NCI-H1092 treated with DMSO at 0.1 percent for 48 hours (cell line): ENCODE results near the gene PAN3.

Source experiments
- DNase-seq: peaks from one replicate; lab custom pipeline; 2025; lab: John Stamatoyannopoulos, UW

Gene PAN3

DNA sequence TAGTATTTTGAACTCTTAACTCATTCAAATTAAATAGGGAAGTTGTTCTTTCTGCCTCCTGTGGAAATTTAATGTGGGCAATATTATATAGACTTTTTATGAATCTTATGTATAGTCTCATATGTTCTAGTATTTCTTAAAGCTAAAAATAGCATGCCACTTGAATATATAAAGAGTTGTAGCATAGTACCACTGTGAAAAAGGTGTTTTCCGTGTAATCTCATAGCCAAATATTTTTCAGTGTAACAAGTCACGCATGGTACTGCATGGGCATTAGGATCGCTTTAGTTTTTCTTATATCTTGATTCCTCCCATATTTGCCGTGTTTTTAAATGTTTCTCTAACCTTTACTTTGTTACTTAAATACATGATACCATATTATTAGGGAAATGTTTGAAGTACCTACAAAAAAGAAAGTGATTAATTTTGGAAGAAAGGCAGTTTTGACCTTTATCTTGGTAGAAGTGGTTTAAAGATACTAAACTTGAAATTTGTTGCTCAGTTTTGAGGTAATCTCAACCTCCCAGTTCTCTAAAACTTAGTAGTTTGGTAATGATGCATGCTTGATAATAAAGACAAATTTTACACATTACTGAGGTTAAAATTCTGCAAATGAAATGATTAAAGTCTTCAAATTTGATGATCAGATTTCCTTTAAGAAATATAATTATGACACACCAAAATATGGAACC, 81.2 kb downstream of the PAN3 start:
- DNase-seq: no peak

- DNase-seq: no peak
These were observed 81.8 kb downstream of the PAN3 start for GRCh38 chr13:28220166-28220565.

GRCh38 chr13:28229522-28230411, 91.4 kb downstream of the PAN3 start:
- no peak for DNase-seq

GRCh38 chr13:28231642-28232041, 93.3 kb downstream of the PAN3 start:
- DNase-seq: no peak

DNA sequence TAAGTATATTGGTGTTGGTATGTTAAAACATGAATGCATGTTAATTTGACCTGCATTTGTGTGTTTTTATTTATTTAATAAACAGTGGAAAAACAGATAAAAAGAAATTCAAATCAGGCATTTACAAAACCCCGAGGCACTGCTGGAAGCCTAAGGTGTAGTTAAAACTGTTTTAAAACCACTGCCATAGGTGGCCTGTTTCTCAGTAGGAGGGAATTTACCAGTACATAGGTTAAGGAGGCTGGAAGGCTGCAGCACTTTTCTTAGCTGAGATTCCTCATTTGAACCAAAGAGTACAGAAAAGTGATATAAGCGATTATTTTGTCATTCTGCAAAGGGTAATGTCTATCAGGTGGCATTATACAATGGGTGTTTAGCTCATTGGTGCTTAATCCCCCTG, 99.6 kb downstream of the PAN3 start:
- no peak for DNase-seq

GRCh38 chr13:28239374-28239773, 101.0 kb downstream of the PAN3 start:
- no peak for DNase-seq

- DNase-seq: no peak
These were observed 107.1 kb downstream of the PAN3 start for GRCh38 chr13:28245465-28245864.

- DNase-seq: no peak
These were observed 108.5 kb downstream of the PAN3 start for GRCh38 chr13:28246891-28247290.

DNA sequence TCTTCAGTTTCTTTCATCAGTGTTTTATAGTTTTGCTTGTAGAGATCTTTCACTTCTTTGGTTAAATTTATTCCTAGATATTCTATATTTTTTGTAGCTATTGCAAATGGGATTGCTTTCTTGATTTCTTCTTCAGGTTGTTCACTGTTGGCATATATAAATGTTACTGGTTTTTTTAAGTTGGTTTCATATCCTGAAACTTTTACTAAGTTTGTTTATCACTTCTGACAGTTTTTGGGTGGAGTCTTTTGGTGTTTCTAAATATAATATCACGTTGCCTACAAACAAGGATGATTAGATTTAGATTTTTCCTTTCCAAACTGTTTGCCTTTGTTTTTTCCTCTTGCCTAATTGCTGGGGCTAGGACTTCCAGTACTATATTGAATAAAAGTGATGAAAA, 109.7 kb downstream of the PAN3 start:
- no peak for DNase-seq

GRCh38 chr13:28250542-28250941, 112.2 kb downstream of the PAN3 start:
- DNase-seq: no peak

DNA sequence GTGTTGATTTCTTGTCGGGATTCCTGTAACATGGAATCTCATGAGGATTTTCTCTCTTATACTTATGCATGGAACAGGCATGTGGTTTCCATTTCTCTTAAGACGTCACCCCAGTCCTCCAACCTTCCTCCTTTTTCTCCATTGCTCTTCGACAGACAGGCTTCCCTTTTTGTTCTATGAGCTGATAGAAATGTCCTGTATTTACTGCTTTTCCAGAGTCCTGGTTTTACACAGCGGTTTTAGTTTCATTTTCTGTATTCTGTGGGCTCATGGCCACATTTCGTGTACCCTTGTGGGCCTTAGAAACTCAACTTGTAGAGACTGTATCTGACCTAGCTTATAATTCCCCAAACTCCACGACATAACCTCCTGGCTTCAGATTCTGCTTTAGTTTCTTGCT, 113.1 kb downstream of the PAN3 start:
- no peak for DNase-seq

- DNase-seq: no peak
These were observed 114.2 kb downstream of the PAN3 start for GRCh38 chr13:28252547-28252946.

DNA sequence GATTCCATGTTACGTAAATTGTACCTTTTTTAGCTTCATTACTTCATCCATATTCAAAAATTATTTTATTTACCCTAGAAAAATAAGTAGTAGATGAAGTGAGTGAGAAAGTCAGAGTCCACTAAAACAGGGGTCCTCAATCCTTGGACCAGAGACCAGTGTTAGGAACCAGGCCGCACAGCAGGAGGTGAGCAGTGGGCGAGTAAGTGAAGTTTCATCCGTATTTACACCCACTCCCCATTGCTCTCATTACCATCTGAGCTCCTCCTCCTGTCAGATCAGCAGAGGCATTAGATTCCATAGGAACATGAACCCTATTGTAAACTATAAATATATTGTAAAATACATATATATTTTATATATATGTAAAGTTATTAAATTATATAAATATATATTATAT, 119.0 kb downstream of the PAN3 start:
- DNase-seq: no peak

- no peak for DNase-seq
These were observed 120.1 kb downstream of the PAN3 start for GRCh38 chr13:28258417-28258816.

- no peak for DNase-seq
These were observed 129.2 kb downstream of the PAN3 start for GRCh38 chr13:28267497-28267896.

- DNase-seq: no peak
These were observed 130.5 kb downstream of the PAN3 start for GRCh38 chr13:28268800-28269223.

DNA sequence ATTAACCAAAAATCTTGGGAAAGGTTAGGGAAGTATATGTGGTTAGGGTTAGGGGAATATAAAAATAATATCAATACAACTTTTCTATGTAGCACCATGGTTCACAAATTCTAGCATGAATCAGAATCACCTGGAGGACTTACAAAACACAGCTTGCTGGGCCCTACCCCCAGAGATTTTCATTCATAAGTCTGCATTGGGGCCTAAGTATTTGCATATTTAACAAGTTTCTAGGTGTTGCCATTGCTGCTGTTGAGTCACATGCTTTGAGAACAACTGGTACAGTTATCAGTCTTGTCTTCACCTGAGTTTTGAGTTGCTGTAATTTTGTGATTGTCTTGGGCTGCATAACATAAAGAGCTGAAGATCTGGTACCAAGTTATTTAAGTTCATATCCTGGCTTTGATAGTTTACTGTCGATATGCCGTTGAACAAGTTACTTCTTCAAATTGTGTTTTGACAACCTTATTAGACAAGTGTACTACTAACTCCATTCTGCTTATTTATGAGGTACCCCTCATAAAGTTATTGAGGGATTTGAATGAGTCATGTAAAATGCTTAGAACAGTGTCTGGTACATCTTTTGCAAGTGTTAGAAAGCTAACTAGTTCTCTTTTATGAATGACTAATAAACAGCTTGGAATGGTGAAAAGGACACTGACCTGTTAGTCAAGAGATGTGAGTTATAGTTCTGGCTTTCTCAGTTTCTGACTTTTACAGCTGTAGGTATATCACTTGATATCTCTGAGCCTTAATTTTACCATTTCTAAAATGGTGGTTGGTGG, 132.9 kb downstream of the PAN3 start:
- no peak for DNase-seq

DNA sequence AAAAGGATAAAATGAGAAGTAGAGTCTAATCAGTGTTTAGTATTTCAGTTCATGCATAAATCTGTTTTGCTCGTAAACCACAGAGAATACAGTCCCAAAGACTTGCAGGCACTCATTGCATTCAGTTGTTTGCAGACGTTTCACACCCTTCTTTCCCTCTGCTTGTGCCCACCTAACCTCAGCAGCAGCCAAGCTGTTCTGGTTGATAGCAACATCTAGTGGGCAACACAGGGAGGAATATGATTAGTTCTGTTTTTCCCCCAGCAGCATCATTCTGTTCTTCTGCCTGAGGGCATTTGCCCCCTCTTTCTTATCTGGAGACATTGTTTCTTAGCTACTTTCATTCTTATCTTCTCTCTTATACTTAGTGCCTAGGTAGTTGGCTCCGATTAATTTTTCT, 135.6 kb downstream of the PAN3 start:
- peak; percentile 3 for DNase-seq

- no peak for DNase-seq
These were observed 144.1 kb downstream of the PAN3 start for GRCh38 chr13:28282451-28282850.

DNA sequence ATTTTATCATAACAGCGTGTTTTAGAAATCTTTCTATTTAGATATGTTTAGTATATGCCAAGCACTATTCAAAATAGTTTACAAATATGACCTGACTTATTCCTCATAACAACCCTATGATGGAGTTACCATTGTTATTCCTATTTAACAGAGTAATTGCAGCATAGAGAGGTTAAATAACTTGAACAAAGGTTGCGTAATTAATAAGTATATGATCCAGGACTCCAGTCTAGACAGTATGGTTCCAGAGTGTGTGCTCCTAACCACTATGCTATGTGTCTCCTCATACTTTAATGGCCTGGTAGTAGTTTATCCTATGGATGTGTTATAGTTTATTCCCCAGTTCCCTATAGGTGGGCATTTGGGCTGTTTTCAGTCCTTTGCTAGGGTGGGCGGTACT, 145.3 kb downstream of the PAN3 start:
- no peak for DNase-seq

DNA sequence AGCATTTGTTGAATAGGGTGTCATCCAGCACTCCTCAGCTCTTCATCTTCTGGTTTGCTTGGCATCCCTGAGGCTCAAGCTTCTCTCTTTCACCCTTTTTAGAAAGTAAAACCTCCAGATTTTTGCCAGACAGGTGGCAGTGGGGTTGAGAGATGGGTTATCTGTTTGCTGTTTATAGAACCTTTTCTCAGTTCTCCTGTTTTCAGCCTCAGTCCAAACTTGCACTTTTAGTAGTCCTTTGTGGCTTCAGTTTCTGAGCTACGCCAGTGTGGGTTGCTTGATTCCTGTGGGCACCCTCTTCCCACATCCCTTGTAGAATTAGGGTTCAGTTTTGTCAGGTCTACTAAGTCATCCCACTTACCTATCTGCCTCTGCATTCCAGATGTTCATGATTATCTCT, 147.9 kb downstream of the PAN3 start:
- DNase-seq: no peak

DNA sequence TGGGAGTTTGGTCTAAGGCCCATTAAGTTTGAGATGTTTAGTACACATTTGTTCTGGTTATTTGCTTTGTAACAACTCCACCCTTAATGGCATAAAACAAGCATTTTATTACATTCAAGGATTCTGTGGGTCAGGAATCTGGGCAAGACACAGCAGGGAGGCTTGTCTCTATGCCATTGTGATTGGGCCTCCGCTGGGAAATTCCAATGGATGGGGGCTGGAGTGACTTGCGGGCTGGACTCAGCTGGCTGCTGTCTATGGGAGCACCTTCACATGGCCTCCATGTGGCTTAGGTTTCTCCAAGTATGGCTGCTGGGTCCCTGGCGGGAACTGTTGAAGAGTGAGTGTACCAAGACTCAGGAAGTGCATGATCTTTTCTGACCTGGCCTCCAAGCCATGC, 159.0 kb downstream of the PAN3 start:
- no peak for DNase-seq

- DNase-seq: peak; percentile 3
These were observed 161.6 kb downstream of the PAN3 start for GRCh38 chr13:28299916-28300315.
